GM12891 (cell line): Measurements from ENCODE around the gene BAHCC1.

Source experiments
- PAX5 ChIP-seq: IDR thresholded peaks from 2 replicates; pipeline ENCODE4 v1.6.1; 2011; ENCODE audit warnings: low read length, moderate library complexity, mild to moderate bottlenecking; ENCODE audit not compliant: insufficient read depth, severe bottlenecking
- POLR2A ChIP-seq: IDR thresholded peaks from 2 replicates; pipeline ENCODE4 v1.6.1; 2011; ENCODE audit warnings: low read depth, low read length, control low read depth
- POLR2AphosphoS5 ChIP-seq: IDR thresholded peaks from 2 replicates; pipeline ENCODE4 v1.6.1; 2011; ENCODE audit warnings: low read depth, low read length, control low read depth
- POU2F2 ChIP-seq: IDR thresholded peaks from 2 replicates; pipeline ENCODE4 v1.6.1; 2011; ENCODE audit warnings: low read depth, mild to moderate bottlenecking, control low read depth, low read length, moderate library complexity
- SPI1 ChIP-seq: IDR thresholded peaks from 2 replicates; pipeline ENCODE4 v1.6.1; 2011; ENCODE audit warnings: low read depth, low read length, control low read depth
- TAF1 ChIP-seq: IDR thresholded peaks from 2 replicates; pipeline ENCODE4 v1.6.1; 2011; ENCODE audit warnings: low read depth, low read length, control low read depth

DNA sequence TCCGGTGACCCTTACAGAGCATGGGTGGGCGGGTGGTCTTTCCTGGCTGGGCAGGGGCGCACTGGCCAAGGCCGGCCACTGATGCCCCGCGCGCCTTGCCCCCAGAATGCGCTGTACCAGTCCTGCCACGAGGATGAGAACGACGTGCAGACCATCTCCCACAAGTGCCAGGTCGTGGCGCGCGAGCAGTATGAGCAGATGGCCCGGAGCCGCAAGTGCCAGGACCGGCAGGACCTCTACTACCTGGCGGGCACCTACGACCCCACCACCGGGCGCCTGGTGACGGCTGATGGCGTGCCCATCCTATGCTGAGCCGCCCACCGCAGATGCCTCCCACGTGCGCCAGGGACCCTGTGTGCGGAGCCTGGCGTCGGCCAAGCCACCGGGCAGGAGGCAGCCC, 68.2 kb downstream of the BAHCC1 start:
- no peak for TF ChIP-seq POLR2A
- TF ChIP-seq SPI1: no peak
- TF ChIP-seq POU2F2: no peak
- TF ChIP-seq POLR2AphosphoS5: no peak
- no peak for TF ChIP-seq TAF1
- TF ChIP-seq PAX5: no peak
